Measurements from ENCODE around the gene RYR2. TPM values are rescaled to one million over a fixed set of nuclear protein-coding genes. Genes with fewer than 3 reads are reported as not detected.

Gene RYR2
- total and polyA plus RNA-seq, 2 of the 8 experiments (the other 6 are each of a cell fraction or from before 2014, with no cell fraction given): 1.3 to 4.4 TPM

DNA sequence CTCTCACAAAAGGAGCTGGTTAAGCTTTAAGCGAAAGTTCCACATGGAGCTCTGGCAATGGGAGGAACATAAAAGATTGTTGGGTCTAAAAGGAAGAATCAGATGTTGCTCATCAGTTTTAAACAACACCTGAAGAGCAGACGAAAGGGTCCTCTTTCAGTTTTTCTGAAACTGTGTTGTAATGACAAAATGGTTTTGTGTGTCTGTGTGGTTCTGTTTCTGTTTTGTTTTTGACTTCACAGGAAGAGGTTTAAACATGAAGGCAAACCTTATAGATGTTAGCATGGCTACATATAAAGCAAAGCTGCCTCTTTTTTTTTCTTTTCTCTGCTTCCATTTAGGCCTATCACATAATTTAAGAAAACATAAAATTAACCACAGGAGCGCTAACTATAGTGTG, 712.6 kb downstream of the RYR2 start:
- H2BK5ac ChIP-seq (ENCODE audit: low read depth, low read length): no peak overlapping the region
- ChIA-PET POLR2A (ENCODE audit: partially characterized antibody) (no interaction called here), CTCF (ENCODE audit: partially characterized antibody) (interaction anchor here (0.6 to 1.4 kb wide), 3 partner anchors 31 to 53 kb away, joined by 3 to 4 read pairs (median 3); no protein-coding TSS in a partner anchor)
- no peak overlapping the region for H4K91ac ChIP-seq (replicated peaks; ENCODE audit: insufficient read length, low read length)
- no peak overlapping the region for H2BK12ac ChIP-seq (ENCODE audit: low read depth, low read length)
- H3K9ac ChIP-seq (replicated peaks in 1 of 4; ENCODE audit: extremely low read depth in 1 of 4, low read depth in 3 of 4, low read length in 3 of 4): no peak overlapping the region
- H3K23me2 ChIP-seq (ENCODE audit: low read depth, low read length): no peaks in the 10 kb centered on the region
- H3K4ac ChIP-seq (replicated peaks; ENCODE audit: insufficient read length, low read depth, low read length): no peak overlapping the region
- H3K56ac ChIP-seq (replicated peaks; ENCODE audit: insufficient read length, low read depth, low read length): no peak overlapping the region
- H2AK5ac ChIP-seq (ENCODE audit: low read depth, low read length): no peak overlapping the region
- H4K5ac ChIP-seq (ENCODE audit: insufficient read length, low read depth, low read length): no peak overlapping the region
- H3K4me2 ChIP-seq (ENCODE audit: insufficient read depth in 1 of 2, low read depth in 2 of 2, low read length in 2 of 2): no peak overlapping the region
- peaks cover 0 to 5% (median 0%) of the 10 kb centered on the region in 4 experiments; a peak in 2 of 7 replicates for H3K4me1 ChIP-seq (replicated peaks in 1 of 4; ENCODE audit: control insufficient read depth in 3 of 4, insufficient read depth in 4 of 4, low read length in 3 of 4)
- no peak overlapping the region for H3K23ac ChIP-seq (ENCODE audit: insufficient read length)
- no peak overlapping the region for H2BK15ac ChIP-seq (ENCODE audit: low read length)
- no peaks in the 10 kb centered on the region for H3K36me3 ChIP-seq (ENCODE audit: control insufficient read depth in 2 of 4, insufficient read depth in 4 of 4, low read length in 3 of 4)
- WGBS, 2 experiments (ENCODE audit: extremely low coverage in 1 of 2, insufficient coverage in 1 of 2, insufficient read length in 1 of 2, insufficient replicate concordance in 2 of 2, low coverage in 1 of 2, low lambda C conversion rate in 2 of 2, missing lambda C conversion rate in 1 of 2): 87% methylated on average over 3 of the region's 3 CpGs; no CpG with 5 or more reads in 1 of the 2 experiments
- no peak overlapping the region for H2BK20ac ChIP-seq (ENCODE audit: low read length)
- no peak overlapping the region for H4K8ac ChIP-seq (ENCODE audit: extremely low read depth, insufficient read depth, low read length)
- FAIRE-seq: no peak
- no peak overlapping the region for H2AFZ ChIP-seq (ENCODE audit: low read length)
- H4K20me1 ChIP-seq (replicated peaks in 1 of 2; ENCODE audit: control insufficient read depth in 1 of 2, insufficient read depth in 2 of 2, low read length in 2 of 2): no peaks in the 10 kb centered on the region
- no peaks in the 10 kb centered on the region for H3K79me1 ChIP-seq (ENCODE audit: low read depth, low read length)
- H3K14ac ChIP-seq (ENCODE audit: insufficient read length): no peak overlapping the region
- no peak overlapping the region for H2BK120ac ChIP-seq (replicated peaks; ENCODE audit: low read depth, low read length)
- H3K9me3 ChIP-seq (ENCODE audit: insufficient read depth in 2 of 2, low read depth in 1 of 2, low read length in 1 of 2): no peaks in the 10 kb centered on the region
- DNase-seq (ENCODE audit: low read depth in 1 of 2, low spot score in 2 of 2): no peak
- H3K79me2 ChIP-seq (ENCODE audit: control insufficient read depth in 1 of 2, insufficient read depth in 2 of 2, low read length in 2 of 2): no peaks in the 10 kb centered on the region
- H3K27me3 ChIP-seq (replicated peaks in 1 of 4; ENCODE audit: control insufficient read depth in 3 of 4, extremely low read depth in 1 of 4, insufficient read depth in 3 of 4, low read length in 3 of 4): no peaks in the 10 kb centered on the region
- no peak overlapping the region for H3K4me3 ChIP-seq (ENCODE audit: extremely low read depth in 1 of 4, insufficient read depth in 2 of 4, low read depth in 3 of 4, low read length in 4 of 4)
- no peak overlapping the region for H3K18ac ChIP-seq (ENCODE audit: extremely low read depth, low read length)
- H3K27ac ChIP-seq (ENCODE audit: low read depth, low read length): no peak overlapping the region
- no peak for TF ChIP-seq TAF1 (IDR thresholded peaks at IDR 0.05; ENCODE audit: low read depth, low read length)
